NCI-H82 treated with DMSO at 0.1 percent for 48 hours (cell line): Measurements from ENCODE around the gene PDCD4.
"Not testable (repeated sequence)": the region's sequence is repeated elsewhere in the genome, so short reads cannot be mapped to it uniquely, and the experiment has no call there.

Experiments
- DNase-seq: peaks from one replicate; lab custom pipeline; 2025; ENCODE audit not compliant: unreplicated experiment; lab: John Stamatoyannopoulos, UW

The PDCD4 gene

DNA sequence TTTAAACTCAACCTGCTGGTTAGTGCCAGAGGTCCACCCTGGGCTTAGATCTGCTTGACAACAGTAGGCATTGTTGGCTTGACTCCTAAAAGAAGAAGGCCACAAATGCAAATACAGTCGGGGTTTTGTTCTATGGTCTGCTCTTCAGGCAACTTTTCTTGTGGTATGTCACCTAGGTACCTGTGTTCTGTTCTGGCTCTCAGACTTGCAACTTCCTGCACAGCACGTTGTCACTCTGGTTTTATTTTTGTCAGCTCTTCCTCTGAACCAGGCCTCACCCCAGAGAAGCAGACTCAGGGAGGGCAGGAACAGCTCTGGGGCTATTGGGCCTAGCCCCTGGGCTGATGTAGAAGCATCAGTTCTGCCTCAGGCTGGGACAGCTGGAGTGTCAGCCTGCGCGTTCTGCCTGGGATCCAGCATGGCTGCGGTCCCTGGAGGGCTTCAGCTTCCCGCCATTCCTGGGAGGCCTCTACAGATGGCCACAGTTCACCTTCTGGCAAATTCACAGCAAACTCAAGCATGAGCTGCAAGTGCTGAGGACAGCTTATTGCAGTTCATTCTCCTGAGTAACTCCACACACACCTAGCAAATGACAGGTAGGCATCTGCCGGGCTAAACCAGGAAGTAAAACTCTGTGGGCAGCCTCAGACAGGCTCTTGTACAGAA lies 11.0 kb upstream of the PDCD4 start:
- no peak for DNase-seq

DNA sequence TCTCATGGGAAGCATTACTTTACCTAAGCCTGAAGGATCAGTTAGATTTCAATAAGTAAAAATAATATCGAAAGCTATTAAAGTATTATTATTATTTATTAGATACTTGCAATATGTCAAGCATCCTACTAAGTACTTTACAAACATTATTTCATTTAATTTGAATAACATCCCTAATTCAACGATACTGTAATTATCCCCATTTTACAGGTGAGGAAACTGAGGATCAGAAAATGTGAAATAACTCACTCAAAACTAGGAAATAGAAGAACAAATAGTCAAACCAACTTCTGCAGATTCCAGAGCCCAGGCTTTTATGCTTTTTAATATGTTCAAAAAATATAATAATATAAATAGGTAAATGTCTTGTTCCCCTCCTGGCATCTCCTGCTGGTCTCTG lies 10.3 kb upstream of the PDCD4 start:
- DNase-seq: no peak

DNA sequence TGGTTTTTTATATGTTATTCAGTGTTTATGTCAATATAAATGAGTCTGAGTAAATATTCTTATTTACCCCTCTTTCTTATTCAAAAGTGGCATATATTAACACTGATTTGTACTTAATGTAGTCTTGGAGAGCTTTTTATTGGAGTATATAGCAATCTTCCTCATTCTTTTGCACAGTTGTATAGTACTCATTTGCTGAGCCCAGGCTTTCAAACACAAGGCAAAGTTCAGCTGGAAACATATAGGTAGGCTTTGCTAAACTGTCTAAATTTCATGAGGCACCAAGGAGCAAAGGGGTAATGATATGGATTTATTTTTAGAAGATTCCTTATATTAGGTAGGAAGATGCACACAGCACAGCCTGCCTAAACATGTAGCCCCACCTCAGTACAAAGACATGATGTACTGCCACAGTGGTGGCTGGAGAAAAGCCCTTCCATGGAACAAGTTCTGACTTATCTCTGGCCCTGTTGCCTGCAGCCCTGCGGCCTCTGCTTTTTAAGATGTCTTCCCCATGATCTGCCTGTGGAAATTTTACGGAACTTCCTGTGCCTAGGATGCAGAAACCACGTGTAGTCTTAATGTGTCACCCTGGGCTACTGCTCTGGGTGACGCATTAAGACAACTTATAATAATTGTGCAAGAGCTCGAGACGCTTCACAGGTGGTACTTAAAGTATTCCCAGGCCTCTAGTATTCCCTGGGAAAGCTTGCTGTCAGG lies 9.6 kb upstream of the PDCD4 start:
- no peak for DNase-seq

DNA sequence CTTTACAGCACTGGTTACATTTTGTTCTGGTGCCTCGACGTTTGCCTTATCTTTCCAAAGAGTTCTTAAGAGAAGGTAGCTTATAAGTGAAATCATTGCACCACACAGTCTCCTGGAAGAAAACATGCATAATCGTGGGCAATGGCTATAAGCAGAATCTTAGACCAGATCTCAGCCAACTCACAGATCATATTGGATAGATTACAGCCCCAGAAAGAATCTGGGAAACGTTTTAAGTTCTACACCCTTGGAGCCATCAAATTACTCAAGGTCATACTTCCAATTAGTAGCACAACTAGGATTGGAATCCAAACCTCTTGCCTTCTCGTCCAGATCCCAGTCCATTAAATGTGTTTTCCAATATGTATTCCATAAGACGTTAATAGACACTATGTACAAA lies 8.8 kb upstream of the PDCD4 start:
- DNase-seq: no peak

DNA sequence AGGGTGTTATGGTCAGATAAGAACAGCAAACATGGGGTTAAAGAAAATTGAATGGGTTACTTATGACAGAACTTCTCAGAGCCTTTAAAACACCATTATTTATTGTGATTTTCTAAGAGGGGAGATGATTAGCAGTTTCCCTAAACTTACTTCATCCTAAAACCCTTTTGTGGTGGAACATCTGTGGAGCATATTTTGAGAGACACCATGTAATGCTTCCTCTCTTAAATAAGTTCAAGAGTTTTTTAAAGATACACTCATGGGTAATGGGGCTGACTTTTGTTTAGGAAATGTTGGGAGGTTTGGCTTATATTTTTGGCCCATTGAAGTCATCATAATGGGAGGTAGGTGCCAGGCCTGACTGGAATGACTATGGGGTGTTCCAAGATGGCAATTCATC lies 8.4 kb upstream of the PDCD4 start:
- no peak for DNase-seq

DNA sequence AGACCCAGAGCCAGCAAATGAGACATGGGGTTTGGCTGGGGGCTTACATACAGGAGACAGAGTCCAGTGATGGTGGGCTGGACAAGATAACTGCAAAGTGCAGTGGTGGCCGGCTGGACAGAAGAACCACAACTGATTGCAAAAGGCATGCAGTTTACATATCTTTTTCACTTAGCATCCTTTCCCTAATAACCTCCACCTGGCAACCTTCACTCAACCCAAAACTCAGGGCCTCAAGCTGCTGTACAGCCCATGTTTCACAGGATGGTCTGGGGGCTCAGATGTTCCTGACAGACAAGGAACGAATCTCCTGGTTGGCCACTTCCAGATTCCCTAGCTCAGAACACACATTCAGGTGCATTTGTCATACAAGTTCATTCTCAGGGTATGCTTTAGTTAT lies 7.8 kb upstream of the PDCD4 start:
- DNase-seq: no peak

GRCh38 chr10:110864662-110865140 lies 7.0 kb upstream of the PDCD4 start:
- no peak for DNase-seq

GRCh38 chr10:110865186-110865808 lies 6.4 kb upstream of the PDCD4 start:
- peak; percentile 79 for DNase-seq

- no peak for DNase-seq
Measured at GRCh38 chr10:110865809-110866482, 5.8 kb upstream of the PDCD4 start.

DNA sequence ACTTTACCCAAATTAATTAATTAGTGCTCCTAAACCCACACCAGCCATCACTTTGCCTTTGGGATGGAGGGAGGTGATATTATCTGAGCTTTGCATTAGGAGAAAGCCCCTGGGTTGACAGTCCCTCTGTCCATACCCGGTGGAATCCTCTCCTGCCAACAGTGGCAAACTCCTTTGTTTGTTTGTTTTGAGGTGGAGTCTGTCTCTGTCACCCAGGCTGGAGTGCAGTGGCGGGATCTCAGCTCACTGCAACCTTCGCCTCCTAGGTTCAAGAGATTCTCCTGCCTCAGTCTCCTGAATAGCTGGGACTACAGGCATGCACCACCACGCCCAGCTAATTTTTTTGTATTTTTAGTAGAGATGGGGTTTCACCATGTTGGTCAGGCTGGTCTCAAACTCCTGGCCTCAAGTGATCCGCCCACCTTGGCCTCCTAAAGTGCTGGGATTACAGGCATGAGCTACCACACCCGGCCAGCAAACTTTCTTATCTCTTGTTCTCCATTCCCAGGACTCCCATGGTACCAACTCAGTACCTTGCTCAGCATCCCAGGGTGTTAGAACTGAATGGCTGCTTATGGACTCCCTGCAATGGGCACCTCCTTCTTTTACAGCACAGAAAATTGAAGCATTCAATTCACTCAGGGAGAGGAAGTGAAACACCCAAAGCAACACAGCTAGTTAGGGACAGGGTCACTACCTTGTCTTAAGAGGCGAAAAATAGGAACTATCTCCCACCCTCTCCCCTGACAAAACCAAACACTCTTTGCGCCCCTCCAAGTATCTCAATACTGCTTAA lies 4.5 kb upstream of the PDCD4 start:
- DNase-seq: not testable (repeated sequence)

DNA sequence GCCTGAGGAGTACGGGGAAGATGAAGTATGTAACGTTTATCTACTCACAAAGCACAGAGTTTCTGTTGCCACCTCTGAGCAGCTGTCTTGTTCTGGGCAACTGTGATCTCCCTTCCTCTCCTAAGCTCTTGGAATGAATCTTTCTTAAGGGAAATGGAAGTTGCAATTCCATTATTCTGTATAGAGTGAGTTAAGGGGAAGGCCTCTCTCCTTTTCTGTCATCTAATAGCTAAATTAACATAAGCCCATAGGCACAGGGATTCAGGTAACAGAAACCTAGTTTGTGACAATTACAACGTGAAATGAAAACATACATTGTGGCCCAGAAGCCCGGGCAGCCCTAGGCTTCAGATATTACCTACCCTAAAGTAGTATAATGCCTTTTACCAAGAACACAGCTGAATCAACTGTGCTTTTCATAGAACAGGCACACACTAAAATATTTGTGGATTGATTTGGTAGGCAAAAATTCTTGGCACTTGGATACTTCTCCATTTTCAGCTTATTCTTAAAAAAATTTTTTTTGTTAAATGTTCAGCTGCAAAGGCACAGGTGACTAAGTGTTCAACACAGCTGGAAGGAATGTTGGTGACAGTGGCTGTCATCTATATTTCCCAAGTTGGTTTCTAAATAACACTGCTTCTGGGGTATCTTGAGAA lies 3.8 kb upstream of the PDCD4 start:
- no peak for DNase-seq

DNA sequence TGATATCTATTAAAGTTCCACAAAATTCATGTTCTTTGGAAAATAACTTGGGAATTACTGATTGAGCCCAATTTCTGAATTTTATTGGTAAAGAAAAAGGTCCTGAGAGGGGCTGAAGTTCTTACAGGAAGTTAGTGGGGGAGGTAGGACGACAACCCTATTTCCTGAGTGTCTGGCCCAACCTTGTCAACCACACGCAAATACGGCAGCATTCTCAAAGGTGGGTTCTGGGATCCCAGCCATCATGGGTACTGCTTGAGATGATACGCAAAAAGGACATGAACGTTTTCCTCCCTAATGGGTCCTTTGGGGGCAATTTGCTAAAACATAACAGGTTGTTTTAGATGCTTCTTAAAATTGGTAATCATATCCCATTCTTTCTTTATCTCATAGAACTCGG lies 2.7 kb upstream of the PDCD4 start:
- DNase-seq: no peak

GRCh38 chr10:110870823-110871297 lies 868 bp upstream of the PDCD4 start:
- no peak for DNase-seq

GRCh38 chr10:110872145-110872983 lies 636 bp downstream of the PDCD4 start:
- DNase-seq: peak; percentile 77

- no peak for DNase-seq
Measured at GRCh38 chr10:110872984-110873923, 1.5 kb downstream of the PDCD4 start.

GRCh38 chr10:110873951-110874350 lies 2.2 kb downstream of the PDCD4 start:
- DNase-seq: no peak

- DNase-seq: no peak
Measured at GRCh38 chr10:110876000-110876399, 4.3 kb downstream of the PDCD4 start.

GRCh38 chr10:110876788-110877187 lies 5.1 kb downstream of the PDCD4 start:
- no peak for DNase-seq
